IgD-negative memory B cell (primary cell): ENCODE results near the gene NOP58. TPM values are rescaled to one million over a fixed set of nuclear protein-coding genes. Genes with fewer than 3 reads are reported as not detected.

Experiments used
- H3K27ac Mint-ChIP-seq, 3 donors: one replicate each; pipeline ENCODE4 v1.8.0; 2020 to 2022; ENCODE audit warnings: mild to moderate bottlenecking in 3 of 3, mixed read lengths in 3 of 3, moderate library complexity in 1 of 3
- H3K27me3 Mint-ChIP-seq: one replicate; pipeline ENCODE4 v1.8.0; 2021; ENCODE audit warnings: mixed read lengths
- H3K36me3 Mint-ChIP-seq: one replicate; pipeline ENCODE4 v1.8.0; 2020; ENCODE audit warnings: mild to moderate bottlenecking, mixed read lengths
- H3K4me1 Mint-ChIP-seq, 3 donors: one replicate each; pipeline ENCODE4 v1.8.0; 2020 to 2022; ENCODE audit warnings: mixed read lengths in 3 of 3, mild to moderate bottlenecking in 1 of 3
- H3K4me3 Mint-ChIP-seq, 4 donors: one replicate each; pipeline ENCODE4 v1.8.0; 2020 to 2022; ENCODE audit warnings: mild to moderate bottlenecking in 4 of 4, mixed read lengths in 4 of 4, moderate library complexity in 3 of 4
- H3K9me3 Mint-ChIP-seq, 3 donors: one replicate each; pipeline ENCODE4 v1.8.0; 2020 to 2021; ENCODE audit warnings: mixed read lengths in 3 of 3, mild to moderate bottlenecking in 1 of 3
- polyA plus RNA-seq: library from polyadenylated mRNA; unstranded; fragments of 300-500 nt; fragmentation: Illumina TruSeq; gene quantifications from one replicate; pipeline ENCODE4 v1.2.3, GENCODE V29; 2021

Gene NOP58
- polyA plus RNA-seq, 1 donor from 2014 or later = 111 TPM

- H3K36me3 Mint-ChIP-seq = no peaks in the 10 kb centered on the region
- H3K27me3 Mint-ChIP-seq = no peaks in the 10 kb centered on the region
- peak overlapping the region in 1 of 3 donors; percentile 28 for H3K27ac Mint-ChIP-seq
- H3K4me3 Mint-ChIP-seq = no peak overlapping the region
- no peaks in the 10 kb centered on the region for H3K4me1 Mint-ChIP-seq
- no peaks in the 10 kb centered on the region for H3K9me3 Mint-ChIP-seq
Observed at GRCh38 chr2:202327858-202328257, 62.3 kb downstream of the NOP58 start.

GRCh38 chr2:202335791-202336467 lies 70.4 kb downstream of the NOP58 start:
- Mint-ChIP-seq H3K4me3 (no peak overlapping the region), H3K9me3 (no peaks in the 10 kb centered on the region), H3K36me3 (no peaks in the 10 kb centered on the region), H3K4me1 (no peaks in the 10 kb centered on the region), H3K27me3 (no peaks in the 10 kb centered on the region), H3K27ac (no peak overlapping the region)

DNA sequence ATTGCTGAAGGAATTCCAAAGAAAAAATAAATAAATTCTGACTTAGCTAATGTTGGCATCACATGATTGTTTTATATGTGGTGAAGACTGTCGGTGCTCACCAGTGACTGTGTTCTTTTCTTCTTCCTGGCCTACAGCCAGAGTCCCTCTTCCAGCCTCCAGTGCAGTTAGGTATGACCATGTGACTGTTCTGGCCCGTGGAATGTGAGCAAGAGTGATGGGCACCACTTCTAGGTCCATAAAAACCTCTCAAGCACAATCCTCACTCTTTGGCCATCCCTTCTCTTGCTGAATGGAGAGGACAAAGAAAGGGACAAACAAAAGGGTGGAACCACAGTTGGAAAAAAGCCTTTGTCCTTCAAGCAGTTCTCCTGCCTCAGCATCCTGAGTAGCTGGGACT lies 71.6 kb downstream of the NOP58 start:
- Mint-ChIP-seq H3K9me3 (no peaks in the 10 kb centered on the region), H3K4me3 (no peak overlapping the region), H3K36me3 (no peaks in the 10 kb centered on the region), H3K4me1 (no peaks in the 10 kb centered on the region), H3K27me3 (no peaks in the 10 kb centered on the region), H3K27ac (no peak overlapping the region)

GRCh38 chr2:202337706-202338346 lies 72.3 kb downstream of the NOP58 start:
- H3K27me3 Mint-ChIP-seq = no peaks in the 10 kb centered on the region
- H3K4me3 Mint-ChIP-seq = no peak overlapping the region
- H3K36me3 Mint-ChIP-seq = no peaks in the 10 kb centered on the region
- no peak overlapping the region for H3K27ac Mint-ChIP-seq
- no peaks in the 10 kb centered on the region for H3K4me1 Mint-ChIP-seq
- no peaks in the 10 kb centered on the region for H3K9me3 Mint-ChIP-seq

DNA sequence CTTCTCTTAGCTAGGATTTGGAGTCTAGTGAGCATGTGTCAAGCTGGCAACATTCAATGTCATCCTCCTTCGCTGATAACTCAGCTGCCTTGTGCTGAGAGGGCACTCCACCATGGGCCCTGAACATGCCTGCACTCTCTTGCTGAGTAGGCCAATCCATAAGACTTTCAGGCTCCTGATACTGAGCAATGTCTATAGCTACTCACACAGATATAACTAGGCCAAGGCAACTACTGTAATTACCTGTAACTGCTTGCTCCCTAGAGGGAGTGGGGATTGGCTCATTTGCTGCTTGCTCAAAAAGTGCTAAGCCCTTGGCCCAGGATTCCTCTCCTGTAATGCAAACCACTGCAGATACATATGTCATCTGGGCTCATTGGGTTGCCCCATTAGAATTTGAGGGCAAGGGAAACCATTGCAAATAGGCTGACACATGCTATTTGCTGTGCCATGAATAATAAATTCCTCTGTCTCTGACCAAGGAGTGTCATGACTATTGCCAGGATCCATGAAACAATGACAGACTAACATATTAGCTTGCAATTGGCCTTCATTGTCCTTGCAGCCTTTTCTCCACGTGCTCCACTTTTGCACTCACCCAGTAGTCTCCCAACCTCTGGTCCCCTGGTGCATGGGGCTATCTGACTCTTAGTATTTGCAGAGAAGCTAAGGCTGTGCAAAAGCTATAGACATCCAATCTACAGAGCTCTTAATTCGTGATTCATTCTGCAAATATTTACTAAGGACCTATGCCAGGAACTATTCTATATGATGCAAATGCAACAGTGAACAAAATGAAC lies 73.7 kb downstream of the NOP58 start:
- no peak overlapping the region for H3K4me3 Mint-ChIP-seq
- peak overlapping the region in 1 of 3 donors; percentile 24 for H3K27ac Mint-ChIP-seq
- no peaks in the 10 kb centered on the region for H3K27me3 Mint-ChIP-seq
- H3K36me3 Mint-ChIP-seq = no peaks in the 10 kb centered on the region
- H3K4me1 Mint-ChIP-seq = no peaks in the 10 kb centered on the region
- H3K9me3 Mint-ChIP-seq = no peaks in the 10 kb centered on the region

DNA sequence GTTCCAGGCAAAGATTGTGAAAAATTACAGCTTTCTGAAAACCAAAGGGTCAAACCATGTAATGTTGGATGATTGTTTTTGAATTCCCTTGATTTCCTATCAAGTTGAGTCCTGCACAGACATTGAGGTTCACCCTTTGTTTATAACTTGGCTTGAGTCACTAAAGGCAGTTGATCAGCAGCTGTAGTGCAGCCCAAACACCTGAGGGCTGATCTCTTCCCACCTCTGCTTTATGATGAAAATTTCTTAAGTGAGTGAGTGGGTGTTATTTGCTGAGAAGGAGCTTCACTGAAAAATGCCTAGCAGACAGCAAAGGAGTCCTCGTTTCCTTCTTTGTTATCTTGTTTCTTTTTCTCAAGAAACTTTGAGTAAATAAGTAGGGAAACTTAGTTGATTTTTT lies 78.6 kb downstream of the NOP58 start:
- H3K4me1 Mint-ChIP-seq = no peaks in the 10 kb centered on the region
- H3K27ac Mint-ChIP-seq = no peak overlapping the region
- no peaks in the 10 kb centered on the region for H3K27me3 Mint-ChIP-seq
- no peak overlapping the region for H3K4me3 Mint-ChIP-seq
- H3K9me3 Mint-ChIP-seq = no peaks in the 10 kb centered on the region
- no peaks in the 10 kb centered on the region for H3K36me3 Mint-ChIP-seq

DNA sequence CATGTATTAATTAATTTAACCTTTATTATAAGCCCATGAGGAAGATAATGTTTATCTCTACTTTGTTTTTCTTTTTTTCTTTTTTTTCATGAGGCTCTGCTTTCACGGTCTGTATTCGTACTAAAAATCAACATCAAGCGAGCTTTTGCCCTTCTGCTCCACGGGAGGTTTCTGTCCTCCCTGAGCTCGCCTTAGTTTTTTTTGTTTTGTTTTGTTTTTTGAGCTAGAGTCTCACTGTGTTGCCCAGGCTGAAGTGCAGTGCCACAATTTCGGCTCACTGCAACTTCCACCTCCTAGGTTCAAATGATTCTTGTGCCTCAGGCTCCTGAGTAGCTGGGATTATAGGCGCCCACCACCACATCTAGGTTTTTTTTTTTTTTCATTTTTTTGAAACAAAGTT lies 80.6 kb downstream of the NOP58 start:
- peaks cover 2% of the 10 kb centered on the region for H3K36me3 Mint-ChIP-seq
- no peaks in the 10 kb centered on the region for H3K27me3 Mint-ChIP-seq
- no peaks in the 10 kb centered on the region for H3K4me1 Mint-ChIP-seq
- H3K9me3 Mint-ChIP-seq = no peaks in the 10 kb centered on the region
- no peak overlapping the region for H3K27ac Mint-ChIP-seq
- no peak overlapping the region for H3K4me3 Mint-ChIP-seq

Other genes starting within 250 kb of the NOP58 start
- 0.19 TPM for gene FZD7, start 231.9 kb upstream of the NOP58 start, polyA plus RNA-seq
- gene KIAA2012, start 192.5 kb upstream of the NOP58 start, polyA plus RNA-seq = not detected
- 138 TPM for gene SUMO1, start 27.2 kb upstream of the NOP58 start, polyA plus RNA-seq
- 4.7 TPM for gene BMPR2, start 110.6 kb downstream of the NOP58 start, polyA plus RNA-seq